Caki2 (cell line): ENCODE data around the gene TCF15. TPM values are rescaled to one million over a fixed set of nuclear protein-coding genes. Genes with fewer than 3 reads are reported as not detected.

Experiments used
- DNase-seq: peaks from one replicate; pipeline ENCODE4 v3.0.0-alpha.2; 2015; ENCODE audit warnings: low read depth
- in situ Hi-C: cut with HindIII; loops from 2 replicates; pipeline ENCODE4 v1.10.0; 2016; ENCODE audit warnings: low sequenced_read_pairs, low pct_unique_long_range_greater_than_20kb, mixed read lengths
- total RNA-seq: library from RNA; depleted of rRNA; stranded (reverse); fragments of >200 nt; shearing (Covaris generic); gene quantifications from 2 replicates; pipeline ENCODE4 v1.2.3, GENCODE V29; 2014; ENCODE audit warnings: low replicate concordance; rRNA removed

Gene TCF15
- total RNA-seq, 1 experiment from 2014 or later: not detected

DNA sequence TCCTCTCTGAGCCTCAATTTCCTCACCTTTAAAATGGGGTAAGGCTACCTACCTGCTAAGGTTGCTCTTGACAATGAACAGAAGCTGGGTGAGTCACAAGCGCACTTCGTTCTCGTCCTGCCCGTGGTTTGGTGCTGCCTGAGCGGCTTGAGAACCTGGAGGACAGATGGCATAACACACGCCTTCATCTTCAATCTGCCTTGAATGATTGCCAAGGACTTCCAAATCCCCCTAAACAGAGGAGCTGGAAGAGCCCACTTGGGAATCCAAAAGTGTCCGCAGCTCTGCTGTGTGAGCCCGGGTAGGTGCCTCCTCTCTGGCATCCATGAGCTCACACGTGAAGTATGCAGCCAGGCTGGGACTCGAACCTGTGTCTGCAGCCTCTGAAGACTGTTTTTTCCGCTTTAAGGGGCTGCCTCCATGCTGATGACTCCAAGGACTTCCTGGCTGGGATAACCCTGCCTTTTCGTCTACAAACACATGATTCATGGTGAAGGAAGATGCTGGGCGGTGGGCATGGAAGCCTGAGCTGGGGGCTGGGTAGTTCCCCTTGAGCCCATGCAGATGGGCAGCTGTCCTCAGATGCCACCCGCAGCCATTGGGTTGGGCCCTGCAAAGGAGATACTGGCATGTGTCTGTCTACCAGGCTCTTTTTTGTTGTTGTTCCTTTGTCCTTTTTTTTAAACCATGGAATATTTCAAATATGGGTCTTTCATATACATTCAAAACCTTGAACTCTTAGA lies 41.3 kb downstream of the TCF15 start:
- DNase-seq: no peak
- in situ Hi-C loops: no loop called here

DNA sequence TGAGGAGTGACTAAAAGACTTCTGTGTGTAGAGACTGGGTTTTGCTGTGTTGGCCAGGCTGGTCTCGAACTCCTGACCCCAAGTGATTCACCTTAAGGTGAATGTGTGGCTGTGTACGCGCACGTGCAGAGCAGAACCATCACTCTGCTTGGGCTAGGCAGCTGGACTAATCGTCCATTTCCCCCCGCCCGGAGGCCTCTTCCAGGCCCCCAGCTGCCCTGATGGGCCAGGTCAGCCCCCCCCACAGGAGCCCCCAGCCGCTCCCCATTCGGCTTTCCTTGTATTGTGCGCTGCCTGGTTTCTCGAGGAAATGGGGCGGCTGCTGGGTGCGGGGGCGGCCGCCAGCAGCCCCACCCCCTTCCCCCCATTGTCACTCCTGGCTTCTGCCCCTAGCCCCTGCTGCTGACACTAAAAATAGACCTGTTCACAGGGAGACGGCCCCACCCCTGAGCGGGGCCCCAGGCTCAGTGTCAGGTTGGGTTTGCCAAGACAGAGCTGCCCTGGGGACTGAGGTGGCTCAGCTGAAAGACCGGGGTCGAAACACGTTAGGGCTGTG lies 41.9 kb downstream of the TCF15 start:
- in situ Hi-C loops: no loop called here
- DNase-seq: no peak

DNA sequence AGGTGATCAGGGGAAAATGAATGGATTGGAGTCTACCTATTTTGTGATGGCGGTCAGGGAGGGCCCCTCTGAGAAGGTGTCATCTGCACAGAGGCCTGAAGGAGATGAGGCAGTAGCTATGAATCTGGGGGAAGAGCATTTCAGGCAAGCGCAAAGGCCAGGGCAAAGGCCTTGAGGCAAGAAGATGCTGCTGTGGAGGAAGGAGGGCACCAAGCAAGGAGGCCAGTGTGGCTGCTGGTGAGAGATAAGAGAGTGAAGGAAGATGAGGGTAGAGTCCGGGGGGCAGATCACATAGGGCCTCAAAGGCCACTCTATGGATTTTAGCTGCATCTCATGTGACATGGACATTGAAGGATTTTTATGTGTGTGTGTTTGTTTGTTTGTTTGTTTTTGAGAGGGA lies 45.9 kb downstream of the TCF15 start:
- in situ Hi-C loops: no loop called here
- no peak for DNase-seq

DNA sequence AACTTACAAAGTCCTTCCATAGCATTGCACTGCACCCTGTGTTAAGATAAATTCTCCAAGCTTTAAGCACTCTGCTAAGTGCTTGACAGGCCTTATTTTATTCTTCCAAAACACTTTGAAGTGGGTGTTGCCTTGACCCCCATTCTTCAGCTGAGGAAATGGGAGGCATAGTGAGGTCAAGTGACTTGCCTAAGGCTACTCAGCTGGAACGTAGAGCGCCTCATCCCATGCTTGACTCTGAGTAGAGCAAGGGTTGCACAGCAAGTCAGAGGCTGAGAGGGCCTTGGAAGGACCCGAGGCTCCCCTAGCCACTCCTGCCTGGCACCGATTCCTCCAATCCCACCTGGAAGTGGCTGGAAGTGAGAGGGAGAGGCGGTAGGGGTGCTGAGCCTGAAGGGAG lies 46.9 kb downstream of the TCF15 start:
- in situ Hi-C loops: no loop called here

DNA sequence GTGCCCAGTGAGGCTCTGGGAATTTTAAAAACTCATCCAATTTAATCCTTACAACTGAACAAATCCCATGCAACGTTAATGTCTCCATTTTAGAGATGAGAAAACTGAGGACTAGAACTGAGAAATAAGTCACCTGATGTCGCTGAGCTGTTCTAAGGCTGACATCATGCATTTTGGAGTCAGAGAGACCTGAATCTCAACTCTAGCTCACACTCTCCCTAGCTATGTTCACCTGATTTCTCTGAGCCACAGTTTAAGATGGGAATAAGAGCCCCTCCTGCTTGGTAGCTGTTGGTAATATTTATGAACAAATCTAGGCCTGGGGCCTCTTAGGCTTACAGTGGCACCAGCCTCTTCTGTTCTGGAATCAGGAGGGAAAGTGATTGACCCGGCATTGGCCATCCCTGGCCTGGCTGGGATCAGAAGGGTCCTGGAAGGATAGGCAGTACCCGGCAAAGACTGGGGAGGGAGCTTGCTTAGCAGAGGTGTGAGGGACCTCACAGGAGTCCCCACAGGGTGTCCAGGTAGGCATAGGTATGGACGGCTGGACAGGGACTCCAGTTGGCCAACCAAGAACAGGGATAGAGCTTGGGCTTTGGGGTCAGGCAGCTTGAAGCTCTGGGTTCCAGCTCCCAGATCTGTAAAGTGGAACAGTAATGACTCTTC lies 47.7 kb downstream of the TCF15 start:
- in situ Hi-C loops: no loop called here
- DNase-seq: no peak

More for the DNA sequence above, 46.9 kb downstream of the TCF15 start:
- no peak for DNase-seq

DNA sequence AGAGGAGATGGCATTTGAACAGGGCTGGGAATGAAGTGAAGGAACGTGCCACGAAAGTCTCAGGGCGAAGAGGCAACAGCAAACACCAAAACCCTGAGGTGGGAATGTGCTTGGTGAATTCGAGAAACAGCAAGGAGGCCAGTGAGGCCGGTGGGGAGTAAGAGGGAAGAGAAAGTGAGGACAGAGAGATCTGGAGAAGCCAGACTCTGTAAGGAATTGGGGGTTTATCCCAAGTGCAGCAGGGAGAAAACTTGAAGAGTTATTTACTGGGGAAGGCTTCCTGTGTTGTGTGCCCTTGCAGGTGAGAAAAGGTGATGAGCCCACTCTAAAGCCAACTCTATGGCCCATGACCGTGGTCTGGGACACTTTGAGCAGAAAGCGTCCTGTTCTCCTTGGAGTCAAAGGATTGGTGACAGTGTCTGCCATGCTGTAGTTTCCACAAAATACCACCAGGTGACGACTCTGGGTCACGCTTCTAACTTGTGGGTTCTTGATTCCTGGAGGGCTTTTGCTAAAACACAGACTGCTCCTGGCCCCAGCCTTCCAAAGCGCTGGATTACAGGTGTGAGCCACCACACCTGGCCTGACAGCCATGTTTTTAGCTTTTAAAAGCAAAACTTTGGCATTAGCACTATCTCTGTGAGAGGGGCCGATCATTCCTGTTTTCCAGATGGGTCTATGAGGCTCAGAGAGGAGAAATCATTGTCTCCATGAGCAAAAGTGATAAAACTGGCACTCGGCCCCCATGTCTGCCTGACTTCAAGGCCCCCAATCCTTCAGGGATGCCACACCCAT lies 48.5 kb downstream of the TCF15 start:
- peak; percentile 60 for DNase-seq
- in situ Hi-C loops: no loop called here

DNA sequence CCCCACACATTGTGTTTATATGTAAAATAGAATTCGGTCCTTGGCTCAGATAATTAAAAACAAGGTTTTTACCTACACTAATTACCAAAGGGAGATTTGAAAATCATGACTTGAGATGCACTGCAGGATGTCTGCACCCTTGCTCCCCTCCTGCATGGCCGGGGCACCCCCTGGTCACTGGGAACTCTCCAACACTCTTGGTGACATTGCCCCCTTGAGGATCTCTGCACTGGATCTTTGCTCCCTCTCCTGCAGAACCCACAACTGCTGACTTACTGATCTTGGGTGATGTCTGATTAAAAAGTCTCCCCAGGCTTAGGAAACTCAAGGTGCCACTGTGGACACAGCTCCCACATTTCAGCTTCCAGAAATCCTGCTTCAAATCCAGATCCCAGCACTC lies 49.4 kb downstream of the TCF15 start:
- no peak for DNase-seq
- in situ Hi-C loops: no loop called here

DNA sequence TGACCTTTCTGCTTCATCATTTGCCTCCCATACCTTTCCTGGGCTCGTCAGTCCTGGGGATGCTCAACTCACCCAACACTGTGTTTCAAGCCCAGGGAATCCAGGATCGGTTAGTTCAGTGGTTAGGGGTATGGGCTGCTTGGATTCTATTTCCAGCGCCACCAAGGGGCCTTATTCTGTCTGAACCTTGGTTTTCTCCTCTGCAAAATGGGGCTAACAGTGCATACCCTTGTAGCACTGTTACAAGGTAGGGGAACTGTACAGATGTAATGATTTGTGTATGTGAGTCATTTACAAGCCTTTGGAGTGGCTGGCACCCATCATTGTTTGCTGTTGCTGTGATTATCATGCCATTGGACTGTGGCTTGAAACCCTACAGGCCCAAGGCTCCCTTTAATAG lies 52.0 kb downstream of the TCF15 start:
- in situ Hi-C loops: no loop called here
- no peak for DNase-seq

DNA sequence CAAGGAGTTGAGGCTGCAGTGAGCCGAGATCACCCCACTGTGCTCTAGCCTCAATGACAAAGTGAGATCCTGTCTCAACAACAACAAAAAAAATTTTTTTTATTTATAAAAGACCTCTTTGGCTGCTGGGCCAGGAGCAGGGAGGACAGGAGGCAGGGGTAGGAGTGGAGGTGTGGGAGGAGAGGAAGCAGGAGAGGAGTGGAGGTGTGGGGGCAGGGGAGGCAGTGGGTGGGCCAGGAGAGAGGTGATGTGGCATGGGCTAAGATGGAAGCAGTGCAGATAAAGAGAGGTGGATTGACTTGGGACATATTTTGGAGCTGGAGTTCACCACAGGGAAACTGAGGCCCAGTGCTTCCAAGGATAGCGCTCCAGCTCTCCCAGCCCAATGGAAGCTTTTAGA lies 53.1 kb downstream of the TCF15 start:
- in situ Hi-C loops: no loop called here
- DNase-seq: no peak

DNA sequence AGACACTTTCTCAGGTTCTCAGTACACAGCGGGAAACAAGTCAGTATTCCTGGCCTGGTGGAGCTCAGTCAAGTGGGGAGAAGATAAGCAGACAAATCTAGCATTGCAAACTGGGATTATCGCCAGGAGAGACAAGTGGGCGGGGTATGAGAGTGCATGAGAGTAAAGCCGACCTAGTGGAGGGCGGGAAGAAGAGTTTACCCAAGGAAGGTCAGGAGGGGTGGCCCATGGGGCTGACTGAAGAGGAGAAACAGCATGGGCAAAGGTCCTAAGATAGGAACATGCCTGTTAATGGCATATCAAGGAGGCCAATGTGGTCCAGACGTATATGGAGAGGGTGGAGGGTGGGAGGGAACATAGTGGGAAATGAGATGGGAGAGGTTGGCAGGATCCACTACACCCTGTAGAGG lies 54.1 kb downstream of the TCF15 start:
- in situ Hi-C loops: no loop called here

More for the DNA sequence above, 54.1 kb downstream of the TCF15 start:
- DNase-seq: peak; percentile 86

Other genes starting within 250 kb of the TCF15 start
- 170 and 190 TPM in 2 replicates for gene TRIB3, start 229.5 kb downstream of the TCF15 start, total RNA-seq
- 245 and 298 TPM in 2 replicates for gene RBCK1, start 202.0 kb downstream of the TCF15 start, total RNA-seq
- gene TBC1D20, start 147.8 kb downstream of the TCF15 start, total RNA-seq: 13.8 and 20.0 TPM in 2 replicates
- gene CSNK2A1, start 66.5 kb downstream of the TCF15 start, total RNA-seq: 183 and 228 TPM in 2 replicates
- gene SRXN1, start 42.9 kb upstream of the TCF15 start, total RNA-seq: 463 and 512 TPM in 2 replicates
- not detected in 2 replicates for gene SCRT2, start 65.5 kb upstream of the TCF15 start, total RNA-seq
- 3.6 and 6.5 TPM in 2 replicates for gene SLC52A3, start 158.2 kb upstream of the TCF15 start, total RNA-seq
- gene FAM110A, start 223.4 kb upstream of the TCF15 start, total RNA-seq: 7.3 and 14.9 TPM in 2 replicates